Glutamatergic neuron (in vitro differentiated cells): ENCODE results near the gene KIZ. TPM values are rescaled to one million over a fixed set of nuclear protein-coding genes. Genes with fewer than 3 reads are reported as not detected.

ENCODE experiments used
- DNase-seq: peaks from one replicate; pipeline ENCODE4 v3.0.0; 2022
- H3K27ac Mint-ChIP-seq: one replicate; pipeline ENCODE4 v1.8.0; 2020; ENCODE audit warnings: mild to moderate bottlenecking, mixed read lengths, inconsistent platforms; ENCODE audit not compliant: unreplicated experiment
- H3K27me3 Mint-ChIP-seq: one replicate; pipeline ENCODE4 v1.8.0; 2020; ENCODE audit warnings: mild to moderate bottlenecking, moderate library complexity, mixed read lengths, inconsistent platforms; ENCODE audit not compliant: unreplicated experiment
- H3K36me3 Mint-ChIP-seq: one replicate; pipeline ENCODE4 v1.8.0; 2020; ENCODE audit warnings: mild to moderate bottlenecking, mixed read lengths, inconsistent platforms; ENCODE audit not compliant: unreplicated experiment
- H3K4me1 Mint-ChIP-seq: one replicate; pipeline ENCODE4 v1.8.0; 2020; ENCODE audit warnings: mild to moderate bottlenecking, low read depth, mixed read lengths, inconsistent platforms; ENCODE audit not compliant: unreplicated experiment
- H3K4me3 Mint-ChIP-seq: one replicate; pipeline ENCODE4 v1.8.0; 2020; ENCODE audit warnings: mild to moderate bottlenecking, mixed read lengths, inconsistent platforms; ENCODE audit not compliant: unreplicated experiment
- H3K9me3 Mint-ChIP-seq: one replicate; pipeline ENCODE4 v1.8.0; 2020; ENCODE audit warnings: mild to moderate bottlenecking, moderate library complexity, mixed read lengths, inconsistent platforms; ENCODE audit not compliant: unreplicated experiment
- CTCF ChIP-seq: fragments of 200-600 bp; sonication (generic); IDR thresholded peaks from one replicate; pipeline ENCODE4 v1.5.0; 2021; ENCODE audit not compliant: partially characterized antibody, unreplicated experiment
- total RNA-seq: library from RNA; stranded (reverse); fragmentation: NEBNext Ultra II Directional; extraction: Animal tissue kit (Norgen Biotek cat#: 25700); gene quantifications from one replicate; pipeline ENCODE4 v1.2.1, GENCODE V29; 2021; ENCODE audit not compliant: unreplicated experiment

KIZ gene
- total RNA-seq, 1 donor from 2014 or later = 17.7 TPM

GRCh38 chr20:21213691-21214090, 87.8 kb downstream of the KIZ start:
- Mint-ChIP-seq H3K9me3 (no peaks in the 10 kb centered on the region), H3K36me3 (no peaks in the 10 kb centered on the region), H3K27ac (no peak overlapping the region), H3K4me3 (no peak overlapping the region), H3K27me3 (no peaks in the 10 kb centered on the region), H3K4me1 (no peaks in the 10 kb centered on the region)
- DNase-seq = no peak
- no peak for TF ChIP-seq CTCF

- no peak for DNase-seq
- no peak for TF ChIP-seq CTCF
- Mint-ChIP-seq H3K9me3 (no peaks in the 10 kb centered on the region), H3K4me3 (no peak overlapping the region), H3K36me3 (no peaks in the 10 kb centered on the region), H3K4me1 (no peaks in the 10 kb centered on the region), H3K27ac (no peak overlapping the region), H3K27me3 (no peaks in the 10 kb centered on the region)
Observed at GRCh38 chr20:21214431-21214830, 88.5 kb downstream of the KIZ start.

GRCh38 chr20:21219686-21220085, 93.8 kb downstream of the KIZ start:
- H3K27ac Mint-ChIP-seq = no peak overlapping the region
- no peak for TF ChIP-seq CTCF
- H3K27me3 Mint-ChIP-seq = no peaks in the 10 kb centered on the region
- no peaks in the 10 kb centered on the region for H3K9me3 Mint-ChIP-seq
- H3K4me1 Mint-ChIP-seq = no peaks in the 10 kb centered on the region
- no peak overlapping the region for H3K4me3 Mint-ChIP-seq
- no peak for DNase-seq
- no peaks in the 10 kb centered on the region for H3K36me3 Mint-ChIP-seq

GRCh38 chr20:21224217-21224616, 98.3 kb downstream of the KIZ start:
- Mint-ChIP-seq H3K4me1 (peaks cover 7% of the 10 kb centered on the region), H3K27me3 (peaks cover 1% of the 10 kb centered on the region), H3K36me3 (no peaks in the 10 kb centered on the region), H3K9me3 (no peaks in the 10 kb centered on the region), H3K4me3 (no peak overlapping the region), H3K27ac (no peak overlapping the region)
- TF ChIP-seq CTCF = no peak
- DNase-seq = no peak

GRCh38 chr20:21225215-21225947, 99.5 kb downstream of the KIZ start:
- no peaks in the 10 kb centered on the region for H3K9me3 Mint-ChIP-seq
- H3K27me3 Mint-ChIP-seq = peaks cover 1% of the 10 kb centered on the region
- H3K4me3 Mint-ChIP-seq = no peak overlapping the region
- no peak for DNase-seq
- H3K36me3 Mint-ChIP-seq = no peaks in the 10 kb centered on the region
- no peak overlapping the region for H3K27ac Mint-ChIP-seq
- TF ChIP-seq CTCF = no peak
- peaks cover 7% of the 10 kb centered on the region for H3K4me1 Mint-ChIP-seq
